HG03378 (cell line): ENCODE results near the gene FADS6.

Source experiments
- ATAC-seq: cut with Tn5 transposase; IDR thresholded peaks from one replicate; pipeline ENCODE4 v1.9.1; 2021; ENCODE audit warnings: mild to moderate bottlenecking, moderate library complexity; ENCODE audit not compliant: unreplicated experiment

The FADS6 gene, protein sequence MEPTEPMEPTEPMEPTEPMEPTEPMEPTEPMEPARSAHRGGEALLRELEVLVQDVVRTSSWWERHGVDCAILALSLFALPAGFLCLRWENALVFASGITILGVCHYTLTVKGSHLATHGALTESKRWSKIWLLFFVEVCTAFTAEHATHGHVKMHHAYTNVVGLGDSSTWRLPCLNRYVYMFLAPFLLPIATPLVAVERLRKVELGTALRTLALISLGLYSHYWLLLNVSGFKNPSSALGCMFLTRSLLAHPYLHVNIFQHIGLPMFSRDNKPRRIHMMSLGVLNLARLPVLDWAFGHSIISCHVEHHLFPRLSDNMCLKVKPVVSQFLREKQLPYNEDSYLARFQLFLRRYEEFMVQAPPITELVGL

GRCh38 chr17:74892974-74893911, at the start of gene FADS6:
Gene FADS6 (minus strand): TSS chr17:74893633. CDS start chr17:74893595, 38 bp downstream.
- no peak for ATAC-seq

- ATAC-seq: no peak
Observed at GRCh38 chr17:74941128-74941725, 47.8 kb upstream of the FADS6 start.

GRCh38 chr17:74939534-74939933, 46.1 kb upstream of the FADS6 start:
- ATAC-seq: no peak

GRCh38 chr17:74938194-74938950, 44.9 kb upstream of the FADS6 start:
- no peak for ATAC-seq

GRCh38 chr17:74937064-74938051, 43.9 kb upstream of the FADS6 start:
- ATAC-seq: no peak

DNA sequence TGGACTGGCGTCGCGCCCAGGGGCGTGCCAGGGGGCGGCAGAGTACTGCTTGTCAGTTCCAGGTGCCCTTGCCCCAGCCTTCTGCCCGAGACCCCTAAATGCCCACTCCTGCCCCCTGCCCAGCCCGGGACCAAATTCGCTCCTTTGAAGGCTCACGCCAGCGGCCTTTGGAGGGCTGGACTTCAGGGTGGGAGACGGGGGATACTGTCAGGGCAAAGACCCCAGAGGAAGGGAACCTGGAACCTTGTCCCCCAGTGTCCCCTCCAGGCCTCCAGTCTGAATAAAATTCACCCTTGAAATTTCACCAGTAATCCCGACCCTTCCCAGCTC, 43.0 kb upstream of the FADS6 start:
- ATAC-seq: no peak

GRCh38 chr17:74935585-74936469, 42.4 kb upstream of the FADS6 start, which contains the start of gene OTOP3:
Gene OTOP3 (plus strand): TSS chr17:74935898. CDS start chr17:74935922, 24 bp downstream.
- ATAC-seq: no peak

DNA sequence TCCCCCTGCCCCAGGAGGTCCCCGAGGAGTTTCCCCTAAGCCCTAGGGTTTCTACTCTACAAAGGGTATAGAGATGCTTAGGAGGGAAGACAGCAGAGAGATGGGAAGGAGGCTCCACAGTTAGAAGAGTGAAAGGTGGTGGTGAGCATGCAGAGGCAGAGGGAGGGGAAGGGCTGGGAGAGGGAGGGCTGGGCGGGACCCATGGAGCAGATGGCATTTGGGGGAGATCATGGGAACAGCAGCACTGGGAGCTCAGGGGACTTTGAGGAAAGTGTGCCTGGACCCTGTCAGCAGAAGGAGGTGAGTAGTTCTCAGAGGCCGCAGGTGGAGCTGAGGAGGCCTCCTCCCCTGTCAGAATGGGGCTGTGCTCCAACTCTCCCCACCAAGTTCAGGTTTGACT, 41.6 kb upstream of the FADS6 start:
- no peak for ATAC-seq

- ATAC-seq: no peak
Observed at GRCh38 chr17:74930535-74931036, 37.2 kb upstream of the FADS6 start.

GRCh38 chr17:74928786-74929185, 35.4 kb upstream of the FADS6 start:
- no peak for ATAC-seq

- no peak for ATAC-seq
Observed at GRCh38 chr17:74925242-74925641, 31.8 kb upstream of the FADS6 start.

GRCh38 chr17:74924250-74924948, 31.0 kb upstream of the FADS6 start, which contains the start of gene OTOP2:
Gene OTOP2 (plus strand): TSS chr17:74924273. CDS start chr17:74924633, 360 bp downstream.
- ATAC-seq: no peak

DNA sequence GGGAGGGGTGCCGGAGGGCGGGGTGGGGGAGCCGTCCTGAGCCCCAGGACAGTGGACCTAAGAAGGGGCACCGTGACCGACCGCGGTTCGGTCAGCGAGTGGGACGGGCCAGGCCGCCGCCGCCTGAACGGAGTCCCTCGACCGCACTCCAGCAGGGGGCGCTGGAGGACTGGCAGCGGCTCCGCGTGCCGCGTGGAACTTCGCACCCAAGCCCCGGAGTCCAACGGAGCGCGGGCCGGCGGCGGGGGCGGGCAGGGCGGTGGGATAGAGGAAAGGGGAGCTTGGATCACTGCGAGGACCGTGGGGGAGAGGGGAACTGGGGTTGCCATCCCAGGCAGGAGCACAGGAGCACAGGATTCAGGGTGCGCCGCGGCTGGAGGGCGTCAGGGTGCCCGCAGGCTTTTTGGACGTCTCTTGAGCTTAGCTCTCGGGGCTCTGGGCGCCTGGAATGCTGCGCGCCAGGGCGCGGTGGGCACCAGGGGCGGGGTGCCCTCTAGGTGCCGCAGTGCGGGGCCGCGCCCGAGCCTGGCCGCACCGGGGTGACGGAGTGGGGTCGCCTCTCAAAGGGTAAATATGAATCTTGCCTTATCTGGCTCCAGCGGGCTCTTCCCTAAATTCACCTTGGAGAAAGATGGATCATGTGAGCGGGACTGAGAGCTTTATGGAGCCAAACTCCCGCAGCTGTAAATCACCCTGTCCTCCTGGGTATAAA, 30.3 kb upstream of the FADS6 start:
- no peak for ATAC-seq

DNA sequence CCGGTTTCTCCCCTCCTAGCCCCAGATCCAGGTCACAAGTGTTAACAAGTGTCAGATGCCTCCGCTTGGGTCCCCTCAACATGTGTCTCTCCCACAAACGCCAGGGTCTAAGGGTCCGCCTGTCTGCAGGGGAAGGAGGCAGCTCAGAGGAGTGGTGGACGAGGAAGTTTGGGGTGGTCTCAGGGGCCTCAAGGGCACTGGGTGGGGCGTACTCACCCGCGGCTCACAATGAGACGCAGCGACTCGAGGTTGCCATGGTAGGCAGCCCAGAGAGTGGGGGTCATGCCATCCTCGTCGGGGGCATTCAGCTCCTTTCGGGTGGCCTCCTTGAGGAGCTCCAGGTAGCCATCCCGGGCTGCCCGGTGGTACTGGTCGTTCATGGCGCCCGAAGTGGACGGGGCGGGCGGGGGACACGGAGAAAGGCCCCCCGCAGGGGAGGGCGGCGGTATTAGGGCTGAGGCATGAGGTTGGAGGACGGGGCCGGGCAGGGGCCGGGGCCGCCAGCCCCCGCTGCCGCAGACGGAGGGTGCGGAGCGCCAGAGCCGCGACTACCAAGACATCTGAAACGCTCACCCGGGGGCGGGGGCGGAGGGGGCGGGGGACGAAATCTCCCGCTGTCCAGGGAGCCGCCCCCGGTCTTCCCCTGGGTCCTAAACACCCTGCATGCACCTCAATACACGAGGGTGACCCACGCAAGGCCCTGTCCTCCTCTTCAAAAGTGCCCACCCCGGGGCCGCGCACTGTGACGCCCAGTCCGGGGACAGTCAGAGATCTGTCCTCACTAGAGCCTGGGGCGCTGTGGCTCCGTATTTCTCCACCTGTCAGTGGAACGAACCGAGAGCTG, 29.5 kb upstream of the FADS6 start, which contains the start of gene USH1G:
USH1G (minus strand) TSS at position 562 of the 844 bp plus-strand sequence; CDS start at position 380, 182 bp downstream.
- ATAC-seq: no peak

GRCh38 chr17:74922172-74922571, 28.7 kb upstream of the FADS6 start:
- ATAC-seq: no peak

DNA sequence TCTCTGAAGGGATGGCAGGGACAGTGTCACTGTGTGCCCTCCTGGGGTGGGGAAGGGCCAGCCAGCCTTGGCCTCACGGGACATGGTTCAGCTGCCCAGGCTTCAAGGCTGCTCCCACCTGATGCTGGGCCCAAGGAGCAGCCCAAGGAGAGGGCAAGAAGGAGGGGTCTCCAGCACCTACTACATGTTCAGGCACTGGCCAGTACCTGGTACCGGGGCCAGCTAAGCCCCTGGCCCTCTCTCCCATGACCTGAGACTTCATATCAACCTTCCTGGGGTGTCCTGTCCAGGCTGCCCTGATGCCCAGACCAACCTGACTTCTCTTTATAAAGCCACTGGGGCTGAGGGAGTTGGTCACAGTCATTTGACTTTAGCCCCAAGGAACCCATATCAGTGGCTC, 28.3 kb upstream of the FADS6 start:
- ATAC-seq: no peak
